K562 (cell line): ENCODE measurements around the gene IKZF3. TPM values are rescaled to one million over a fixed set of nuclear protein-coding genes. Genes with fewer than 3 reads are reported as not detected.
A peak's percentile ranks its signal among the peaks of the same experiment; 100 is the strongest.

Source experiments
- ASH1L ChIP-seq: fragments of 450-650 bp; IDR thresholded peaks from 2 replicates; pipeline ENCODE4 v1.6.1; 2018; ENCODE audit warnings: borderline replicate concordance, mild to moderate bottlenecking, low read depth; ENCODE audit not compliant: partially characterized antibody
- BACH1 ChIP-seq: fragments of 200-800 bp; sonication (Bioruptor generic); IDR thresholded peaks from 2 replicates; pipeline ENCODE4 v1.6.1; 2016; ENCODE audit warnings: missing genetic modification characterization, missing compliant biosample characterization
- DACH1 ChIP-seq: fragments of 450-650 bp; IDR thresholded peaks from 2 replicates; pipeline ENCODE4 v1.6.1; 2018; ENCODE audit not compliant: partially characterized antibody
- DIDO1 ChIP-seq: fragments of 450-650 bp; IDR thresholded peaks from 2 replicates; pipeline ENCODE4 v1.6.1; 2016; ENCODE audit warnings: low read depth, missing biosample characterization, missing genetic modification characterization
- DMBX1 ChIP-seq: fragments of 250-450 bp; sonication (Bioruptor Pico); IDR thresholded peaks from 2 replicates; pipeline ENCODE4 v1.8.0; 2022; ENCODE audit warnings: inconsistent platforms, mild to moderate bottlenecking, moderate library complexity, borderline replicate concordance
- GABPB1 ChIP-seq: sonication (generic); formaldehyde crosslinking; IDR thresholded peaks from 2 replicates; pipeline ENCODE4 v1.8.0; 2022; ENCODE audit warnings: mild to moderate bottlenecking, missing genetic modification reagents
- GTF2E2 ChIP-seq: fragments of 200-800 bp; sonication (Bioruptor generic); IDR thresholded peaks from 2 replicates; pipeline ENCODE4 v1.6.1; 2016; ENCODE audit warnings: missing genetic modification characterization, missing compliant biosample characterization
- KDM1A ChIP-seq, 2 experiments: fragments of 450-650 bp; IDR thresholded peaks; 2 replicates each; pipeline ENCODE4 v1.6.1; 2016; ENCODE audit warnings: mild to moderate bottlenecking in 2 of 2
- MCM3 ChIP-seq: fragments of 450-650 bp; IDR thresholded peaks from 2 replicates; pipeline ENCODE4 v1.6.1; 2016
- NCOA1 ChIP-seq: fragments of 450-650 bp; IDR thresholded peaks from 2 replicates; pipeline ENCODE4 v1.6.1; 2016; ENCODE audit warnings: low read depth
- NCOA2 ChIP-seq, 2 experiments: fragments of 450-650 bp; IDR thresholded peaks; 2 replicates each; pipeline ENCODE4 v1.6.1; 2018; ENCODE audit warnings: mild to moderate bottlenecking in 2 of 2, moderate library complexity in 1 of 2; ENCODE audit not compliant: partially characterized antibody in 2 of 2
- NFATC3 ChIP-seq: fragments of 450-650 bp; IDR thresholded peaks from 2 replicates; pipeline ENCODE4 v1.6.1; 2017; ENCODE audit warnings: mild to moderate bottlenecking
- NR2C2 ChIP-seq, 2 experiments: fragments of 200-800 bp in 1 of 2; sonication (Bioruptor generic) in 1 of 2; sonication (generic) in 1 of 2; formaldehyde crosslinking in 1 of 2; IDR thresholded peaks; 2 replicates each; pipeline versions ENCODE4 v1.6.1 to v1.8.0; 2016 to 2022; ENCODE audit warnings: mild to moderate bottlenecking in 1 of 2, missing compliant biosample characterization in 1 of 2, missing genetic modification characterization in 1 of 2, missing genetic modification reagents in 1 of 2
- POLR2A ChIP-seq: fragments of 450-650 bp; conservative IDR thresholded peaks from 2 replicates; pipeline ENCODE4 v1.6.1; 2016
- PURB ChIP-seq: sonication (generic); formaldehyde crosslinking; IDR thresholded peaks from 2 replicates; pipeline ENCODE4 v1.9.0; 2021; ENCODE audit warnings: low read depth, mild to moderate bottlenecking, missing genetic modification reagents
- RB1 ChIP-seq: fragments of 450-650 bp; IDR thresholded peaks from 2 replicates; pipeline ENCODE4 v1.6.1; 2017; ENCODE audit warnings: low read depth, mild to moderate bottlenecking
- RBBP5 ChIP-seq: fragments of 200-600 bp; sonication (generic); IDR thresholded peaks from 2 replicates; pipeline ENCODE4 v1.6.1; 2012; ENCODE audit warnings: borderline replicate concordance, mild to moderate bottlenecking, low read length, control low read depth, inconsistent platforms; ENCODE audit not compliant: insufficient read depth, poor library complexity, severe bottlenecking
- TBP ChIP-seq: optimal IDR thresholded peaks from 2 replicates; pipeline ENCODE3; 2011; ENCODE audit warnings: low read depth, low read length, improper control_type of control experiment
- TCF7 ChIP-seq: sonication (generic); IDR thresholded peaks from 2 replicates; pipeline ENCODE4 v1.6.1; 2016; ENCODE audit warnings: antibody characterized with exemption, borderline replicate concordance
- ZC3H4 ChIP-seq: sonication (generic); formaldehyde crosslinking; IDR thresholded peaks from 2 replicates; pipeline ENCODE4 v1.9.0; 2021; ENCODE audit warnings: missing genetic modification reagents, borderline replicate concordance
- ZKSCAN3 ChIP-seq: fragments of 250-450 bp; sonication (Bioruptor Pico); IDR thresholded peaks from 2 replicates; pipeline ENCODE4 v1.4.0; 2020
- ZNF668 ChIP-seq: fragments of 250-450 bp; sonication (Bioruptor Pico); IDR thresholded peaks from 2 replicates; pipeline ENCODE4 v1.8.0; 2022; ENCODE audit warnings: mild to moderate bottlenecking, inconsistent platforms
- polyA plus RNA-seq, 8 experiments: library from polyadenylated mRNA; depleted of rRNA in 4 of 8; stranded (reverse) in 5 of 8; unstranded in 3 of 8; fragments of >200 nt; fragmentation: Nextera tagmentation in 2 of 8; fragmentation: Illumina TruSeq in 1 of 8; extraction: Ambion mirVana in 2 of 8; extraction: Trizol in 1 of 8; gene quantifications; 2 replicates each; pipeline versions ENCODE4 v1.2.1 to v1.2.3, GENCODE V29; 2011 to 2014; ENCODE audit warnings: inconsistent platforms in 1 of 8, missing spikeins in 1 of 8
- total RNA-seq, 7 experiments: library from RNA; depleted of rRNA in 6 of 7; stranded (reverse); fragments of >200 nt in 6 of 7; fragmentation: Illumina TruSeq in 2 of 7; extraction: Trizol in 2 of 7; gene quantifications; 2 replicates each; pipeline versions ENCODE4 v1.2.1 to v1.2.3, GENCODE V29; 2011 to 2021; ENCODE audit warnings: low replicate concordance in 1 of 7
- TF ChIP-seq, protein P1 (sequence below): fragments of 250-450 bp; sonication (Bioruptor Pico); IDR thresholded peaks from 2 replicates; pipeline ENCODE4 v1.5.0; 2020; ENCODE audit warnings: mild to moderate bottlenecking
- TF ChIP-seq, protein P2 (sequence below): fragments of 250-450 bp; sonication (Bioruptor Pico); IDR thresholded peaks from 2 replicates; pipeline ENCODE4 v1.4.0; 2020; ENCODE audit warnings: mild to moderate bottlenecking, moderate library complexity, borderline replicate concordance
- TF ChIP-seq, protein P3 (sequence below): fragments of 250-450 bp; sonication (Bioruptor Pico); IDR thresholded peaks from 2 replicates; pipeline ENCODE4 v1.8.0; 2022; ENCODE audit warnings: inconsistent platforms, mild to moderate bottlenecking, moderate library complexity, borderline replicate concordance

IKZF3 gene
- total and polyA plus RNA-seq, 9 of the 15 experiments (the other 6 are each of a cell fraction or from before 2014, with no cell fraction given) = 0.06 to 1.6 (median 0.62) TPM

DNA sequence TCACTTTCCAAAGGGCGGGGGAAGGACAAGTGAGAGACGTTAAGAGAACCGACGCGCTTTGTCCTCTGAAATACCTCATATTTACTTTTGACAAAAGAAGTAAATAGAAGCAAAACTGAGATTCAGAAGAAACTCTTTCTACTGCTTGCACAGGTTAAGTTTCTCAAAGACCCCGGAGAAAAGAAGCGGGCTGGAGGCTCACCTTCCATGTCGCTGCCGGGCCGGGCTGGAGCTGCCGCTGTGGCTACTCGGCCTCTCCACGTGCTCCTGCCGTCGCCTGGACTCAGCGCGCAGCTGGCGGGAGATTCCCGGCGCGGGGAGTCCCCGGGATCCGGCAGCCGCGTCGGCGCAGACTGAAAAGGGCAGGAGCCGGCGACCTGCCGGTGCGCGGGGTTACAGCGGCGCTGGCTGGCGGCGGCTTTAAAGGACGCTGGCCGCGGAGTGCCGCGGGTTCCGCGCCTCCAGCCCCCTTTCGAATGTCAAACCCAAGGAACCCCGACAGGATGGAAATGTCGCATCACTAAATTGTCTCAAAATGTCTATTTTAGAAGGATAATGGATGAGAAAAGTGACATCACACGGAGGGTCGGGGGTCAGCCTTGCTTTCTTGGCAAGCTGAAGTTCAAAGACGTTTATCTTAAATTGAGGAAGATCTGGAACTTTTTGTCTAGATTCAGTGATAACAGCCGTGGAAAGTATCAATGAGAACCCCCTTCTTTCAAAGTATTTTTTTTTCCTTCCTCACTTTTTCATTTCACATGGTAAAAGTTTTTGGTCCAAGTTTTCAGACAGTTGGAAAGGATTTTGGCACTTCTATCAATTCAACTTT lies at the start of gene IKZF3 (continued):
- TF ChIP-seq ZKSCAN3 (CRISPR knock-in tag) (no peak), TCF7 (no peak), BACH1 (tag) (0 out of 2 replicates have a peak, but pooled peaks have one; percentile 27), RB1 (peak; percentile 94), POLR2A (no peak), NCOA2 (IDR thresholded peaks at IDR 0.05; ENCODE audit: partially characterized antibody in 2 of 2) (no peak), GABPB1 (CRISPR knock-in tag) (no peak), DACH1 (no peak), TBP (no peak), NCOA1 (no peak), KDM1A (IDR thresholded peaks at IDR 0.05) (no peak), RBBP5 (no peak), DIDO1 (tag) (no peak), ZNF668 (CRISPR knock-in tag) (no peak), ASH1L (no peak), ZC3H4 (no peak), NFATC3 (no peak), GTF2E2 (tag) (no peak), MCM3 (no peak), DMBX1 (no peak), NR2C2 (CRISPR knock-in tag; IDR thresholded peaks at IDR 0.05) (no peak), NR2C2 (tag; IDR thresholded peaks at IDR 0.05) (peak; percentile 73), PURB (CRISPR knock-in tag) (no peak)
- TF ChIP-seq, protein P1, sequence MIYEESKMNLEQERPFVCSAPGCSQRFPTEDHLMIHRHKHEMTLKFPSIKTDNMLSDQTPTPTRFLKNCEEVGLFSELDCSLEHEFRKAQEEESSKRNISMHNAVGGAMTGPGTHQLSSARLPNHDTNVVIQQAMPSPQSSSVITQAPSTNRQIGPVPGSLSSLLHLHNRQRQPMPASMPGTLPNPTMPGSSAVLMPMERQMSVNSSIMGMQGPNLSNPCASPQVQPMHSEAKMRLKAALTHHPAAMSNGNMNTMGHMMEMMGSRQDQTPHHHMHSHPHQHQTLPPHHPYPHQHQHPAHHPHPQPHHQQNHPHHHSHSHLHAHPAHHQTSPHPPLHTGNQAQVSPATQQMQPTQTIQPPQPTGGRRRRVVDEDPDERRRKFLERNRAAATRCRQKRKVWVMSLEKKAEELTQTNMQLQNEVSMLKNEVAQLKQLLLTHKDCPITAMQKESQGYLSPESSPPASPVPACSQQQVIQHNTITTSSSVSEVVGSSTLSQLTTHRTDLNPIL (CRISPR knock-in tag) = no peak
- TF ChIP-seq, protein P2, sequence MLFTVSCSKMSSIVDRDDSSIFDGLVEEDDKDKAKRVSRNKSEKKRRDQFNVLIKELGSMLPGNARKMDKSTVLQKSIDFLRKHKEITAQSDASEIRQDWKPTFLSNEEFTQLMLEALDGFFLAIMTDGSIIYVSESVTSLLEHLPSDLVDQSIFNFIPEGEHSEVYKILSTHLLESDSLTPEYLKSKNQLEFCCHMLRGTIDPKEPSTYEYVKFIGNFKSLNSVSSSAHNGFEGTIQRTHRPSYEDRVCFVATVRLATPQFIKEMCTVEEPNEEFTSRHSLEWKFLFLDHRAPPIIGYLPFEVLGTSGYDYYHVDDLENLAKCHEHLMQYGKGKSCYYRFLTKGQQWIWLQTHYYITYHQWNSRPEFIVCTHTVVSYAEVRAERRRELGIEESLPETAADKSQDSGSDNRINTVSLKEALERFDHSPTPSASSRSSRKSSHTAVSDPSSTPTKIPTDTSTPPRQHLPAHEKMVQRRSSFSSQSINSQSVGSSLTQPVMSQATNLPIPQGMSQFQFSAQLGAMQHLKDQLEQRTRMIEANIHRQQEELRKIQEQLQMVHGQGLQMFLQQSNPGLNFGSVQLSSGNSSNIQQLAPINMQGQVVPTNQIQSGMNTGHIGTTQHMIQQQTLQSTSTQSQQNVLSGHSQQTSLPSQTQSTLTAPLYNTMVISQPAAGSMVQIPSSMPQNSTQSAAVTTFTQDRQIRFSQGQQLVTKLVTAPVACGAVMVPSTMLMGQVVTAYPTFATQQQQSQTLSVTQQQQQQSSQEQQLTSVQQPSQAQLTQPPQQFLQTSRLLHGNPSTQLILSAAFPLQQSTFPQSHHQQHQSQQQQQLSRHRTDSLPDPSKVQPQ (CRISPR knock-in tag) = no peak
- TF ChIP-seq, protein P3, sequence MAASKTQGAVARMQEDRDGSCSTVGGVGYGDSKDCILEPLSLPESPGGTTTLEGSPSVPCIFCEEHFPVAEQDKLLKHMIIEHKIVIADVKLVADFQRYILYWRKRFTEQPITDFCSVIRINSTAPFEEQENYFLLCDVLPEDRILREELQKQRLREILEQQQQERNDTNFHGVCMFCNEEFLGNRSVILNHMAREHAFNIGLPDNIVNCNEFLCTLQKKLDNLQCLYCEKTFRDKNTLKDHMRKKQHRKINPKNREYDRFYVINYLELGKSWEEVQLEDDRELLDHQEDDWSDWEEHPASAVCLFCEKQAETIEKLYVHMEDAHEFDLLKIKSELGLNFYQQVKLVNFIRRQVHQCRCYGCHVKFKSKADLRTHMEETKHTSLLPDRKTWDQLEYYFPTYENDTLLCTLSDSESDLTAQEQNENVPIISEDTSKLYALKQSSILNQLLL = no peak
